Pancreas (tissue), 10 donors: Measurements from ENCODE around the gene AMIGO3. TPM values are rescaled to one million over a fixed set of nuclear protein-coding genes. Genes with fewer than 3 reads are reported as not detected.
A peak's percentile ranks its signal among the peaks of the same experiment; 100 is the strongest.

Experiments used
- ATAC-seq, 4 donors: fragments of 200-7000 bp; cut with Tn5 transposase; one replicate each; pipeline versions ENCODE4 v1.8.0 to v1.9.1; 2020; ENCODE audit warnings: mild to moderate bottlenecking in 4 of 4, moderate library complexity in 4 of 4
- DNase-seq, 6 donors: peaks; one replicate each; pipeline ENCODE4 v3.0.0-alpha.2; 2020
- FAIRE-seq: peaks from 2 replicates; lab custom pipeline; 2012; peaks lifted over from hg19 to GRCh38; lab: Jason Lieb, UNC
- H3K27ac ChIP-seq, 4 donors: fragments of 200-600 bp; sonication (generic); 1 replicate in 3 of 4; 2 replicates in 1 of 4; pipeline versions ENCODE4 v1.5.0 to v1.8.0; 2020
- H3K27me3 ChIP-seq, 4 donors: fragments of 200-600 bp; one replicate each; pipeline ENCODE4 v1.8.0; 2021
- H3K36me3 ChIP-seq, 3 donors: fragments of 200-600 bp; sonication (generic) in 1 of 3; one replicate each; pipeline versions ENCODE4 v1.5.0 to v1.8.0; 2020 to 2021
- H3K4me1 ChIP-seq, 3 donors: fragments of 200-600 bp; one replicate each; pipeline ENCODE4 v1.8.0; 2021
- H3K4me3 ChIP-seq, 4 donors: fragments of 200-600 bp; sonication (generic) in 2 of 4; one replicate each; pipeline versions ENCODE4 v1.5.0 to v1.8.0; 2020 to 2021
- H3K9me3 ChIP-seq, 4 donors: fragments of 200-600 bp; one replicate each; pipeline ENCODE4 v1.8.0; 2021
- WGBS, 2 donors: extraction: QIAGEN DNeasy Blood & Tissue Kit; methylation state at CpG; one replicate each; pipeline ENCODE4 v1.1.7; 2013; 5-methylcytosine and 5-hydroxymethylcytosine counted together
- intact Hi-C, 3 donors: fragments of 100-400 bp; cut with DNase I; formaldehyde crosslinking; loops; one replicate each; pipeline versions ENCODE4 v1.11.1 to v1.14.2; 2022
- polyA plus RNA-seq, 2 donors: library from polyadenylated mRNA; stranded (reverse); fragments of 200-250 nt; gene quantifications; one replicate each; pipeline ENCODE4 v1.2.3, GENCODE V29; 2013
- total RNA-seq, 6 donors: library from RNA; stranded (reverse); fragmentation: NEBNext Ultra II Directional in 4 of 6; extraction: Animal tissue kit (Norgen Biotek cat#: 25700) in 4 of 6; gene quantifications; one replicate each; pipeline versions ENCODE4 v1.2.1 to v1.2.4, GENCODE V29; 2021 to 2023
- TF ChIP-seq, protein P1 (sequence below), 4 donors: fragments of 200-600 bp; sonication (generic) in 3 of 4; IDR thresholded peaks; one replicate each; pipeline versions ENCODE4 v1.5.0 to v1.8.0; 2021; ENCODE audit warnings: antibody characterized with exemption in 4 of 4
- donor health status: healthy with polysubstance abuse.
- donor health status: DM: no; HTN: no; CAD: no; lungs with moderate emphysema.
- donor health status: DM: no; HTN: no; CAD: no.
- donor health status: control.
- donor health status: control.
- donor health status: Bipolar disorder and iron deficiency.
- donor health status: DM: yes; HTN: yes; CAD: no.
- donor health status: DM: no; HTN: no; CAD: no.
- donor health status: DM: no; HTN: no; CAD: no.
- donor health status: DM: yes; HTN: yes; CAD: no.

Gene AMIGO3
- total and polyA plus RNA-seq, 8 donors = 3.9 to 4.0 TPM; not detected in 6

DNA sequence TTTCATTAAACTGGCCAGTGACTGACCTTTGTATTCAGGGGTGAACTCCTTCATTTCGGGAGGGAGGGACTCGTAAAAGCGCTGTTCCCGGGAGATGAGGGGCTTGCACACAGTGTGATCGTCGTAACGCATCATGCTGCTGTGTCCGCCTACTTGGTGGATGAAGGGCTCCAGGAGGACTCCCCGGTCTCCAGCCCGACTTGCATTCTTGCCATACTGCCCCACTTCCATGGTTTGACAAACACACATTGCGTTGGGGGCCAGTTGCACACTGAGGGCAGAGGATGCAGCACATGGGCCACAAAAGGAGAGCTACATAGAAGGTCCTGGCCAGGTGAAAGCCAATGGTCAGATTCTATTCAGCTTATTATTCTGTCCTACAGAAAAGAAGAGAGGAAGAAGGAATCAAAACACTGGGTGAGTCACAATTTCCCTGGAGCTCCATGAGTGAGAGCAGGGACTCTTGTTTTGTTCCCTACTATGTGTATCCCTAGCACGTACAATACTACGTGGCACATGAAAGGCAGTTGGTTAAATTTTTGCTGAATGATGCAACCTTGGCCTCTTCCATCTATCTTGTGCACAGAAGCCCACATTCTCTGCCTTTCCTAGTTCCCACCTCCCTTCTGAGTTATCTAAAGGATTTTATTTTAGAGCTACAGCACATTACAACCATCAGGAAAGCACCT lies 28.5 kb upstream of the AMIGO3 start:
- Histone ChIP-seq H3K27me3 (no peaks in the 10 kb centered on the region), H3K4me3 (no peak overlapping the region), H3K9me3 (no peaks in the 10 kb centered on the region), H3K36me3 (peaks cover 0 to 6% (median 0%) of the 10 kb centered on the region in 3 donors), H3K4me1 (peaks cover 0 to 6% (median 4%) of the 10 kb centered on the region in 3 donors), H3K27ac (no peak overlapping the region)
- intact Hi-C loops = no loop called here
- ATAC-seq (no peak), FAIRE-seq (no peak), DNase-seq (no peak)
- 89 to 92% methylated on average over 13 of the region's 13 CpGs for WGBS, 2 donors
- TF ChIP-seq, protein P1, sequence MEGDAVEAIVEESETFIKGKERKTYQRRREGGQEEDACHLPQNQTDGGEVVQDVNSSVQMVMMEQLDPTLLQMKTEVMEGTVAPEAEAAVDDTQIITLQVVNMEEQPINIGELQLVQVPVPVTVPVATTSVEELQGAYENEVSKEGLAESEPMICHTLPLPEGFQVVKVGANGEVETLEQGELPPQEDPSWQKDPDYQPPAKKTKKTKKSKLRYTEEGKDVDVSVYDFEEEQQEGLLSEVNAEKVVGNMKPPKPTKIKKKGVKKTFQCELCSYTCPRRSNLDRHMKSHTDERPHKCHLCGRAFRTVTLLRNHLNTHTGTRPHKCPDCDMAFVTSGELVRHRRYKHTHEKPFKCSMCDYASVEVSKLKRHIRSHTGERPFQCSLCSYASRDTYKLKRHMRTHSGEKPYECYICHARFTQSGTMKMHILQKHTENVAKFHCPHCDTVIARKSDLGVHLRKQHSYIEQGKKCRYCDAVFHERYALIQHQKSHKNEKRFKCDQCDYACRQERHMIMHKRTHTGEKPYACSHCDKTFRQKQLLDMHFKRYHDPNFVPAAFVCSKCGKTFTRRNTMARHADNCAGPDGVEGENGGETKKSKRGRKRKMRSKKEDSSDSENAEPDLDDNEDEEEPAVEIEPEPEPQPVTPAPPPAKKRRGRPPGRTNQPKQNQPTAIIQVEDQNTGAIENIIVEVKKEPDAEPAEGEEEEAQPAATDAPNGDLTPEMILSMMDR (IDR thresholded peaks at IDR 0.05) = no peak

GRCh38 chr3:49745986-49746385 lies 26.5 kb upstream of the AMIGO3 start:
- TF ChIP-seq, protein P1 (IDR thresholded peaks at IDR 0.05) = no peak
- DNase-seq (no peak), FAIRE-seq (no peak), ATAC-seq (peak in 1 of 4 donors; percentile 24)
- Histone ChIP-seq H3K4me3 (no peak overlapping the region), H3K27me3 (no peaks in the 10 kb centered on the region), H3K4me1 (peaks cover 0 to 6% (median 0%) of the 10 kb centered on the region in 3 donors), H3K27ac (no peak overlapping the region), H3K36me3 (peaks cover 0 to 6% (median 0%) of the 10 kb centered on the region in 3 donors), H3K9me3 (no peaks in the 10 kb centered on the region)
- 78 to 81% methylated on average over 2 of the region's 2 CpGs for WGBS, 2 donors
- intact Hi-C loops = no loop called here

DNA sequence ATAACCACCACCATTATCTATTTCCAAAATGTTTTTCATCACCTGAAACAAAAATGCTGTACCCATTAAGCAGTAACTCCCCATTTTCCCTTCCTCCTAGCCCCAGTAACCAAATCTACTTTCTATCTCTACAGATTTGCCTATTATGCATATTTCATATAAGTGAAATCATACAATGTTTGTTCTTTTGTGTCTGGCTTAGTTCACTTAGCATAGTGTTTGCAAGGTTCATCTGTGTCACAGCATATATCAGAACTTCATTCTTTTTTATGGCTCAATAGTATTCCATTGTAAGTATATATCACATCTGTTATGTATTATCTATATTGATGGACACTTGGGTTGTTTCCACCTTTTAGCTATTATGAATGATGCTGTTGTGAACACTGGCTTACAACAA lies 20.9 kb upstream of the AMIGO3 start:
- FAIRE-seq = no peak

DNA sequence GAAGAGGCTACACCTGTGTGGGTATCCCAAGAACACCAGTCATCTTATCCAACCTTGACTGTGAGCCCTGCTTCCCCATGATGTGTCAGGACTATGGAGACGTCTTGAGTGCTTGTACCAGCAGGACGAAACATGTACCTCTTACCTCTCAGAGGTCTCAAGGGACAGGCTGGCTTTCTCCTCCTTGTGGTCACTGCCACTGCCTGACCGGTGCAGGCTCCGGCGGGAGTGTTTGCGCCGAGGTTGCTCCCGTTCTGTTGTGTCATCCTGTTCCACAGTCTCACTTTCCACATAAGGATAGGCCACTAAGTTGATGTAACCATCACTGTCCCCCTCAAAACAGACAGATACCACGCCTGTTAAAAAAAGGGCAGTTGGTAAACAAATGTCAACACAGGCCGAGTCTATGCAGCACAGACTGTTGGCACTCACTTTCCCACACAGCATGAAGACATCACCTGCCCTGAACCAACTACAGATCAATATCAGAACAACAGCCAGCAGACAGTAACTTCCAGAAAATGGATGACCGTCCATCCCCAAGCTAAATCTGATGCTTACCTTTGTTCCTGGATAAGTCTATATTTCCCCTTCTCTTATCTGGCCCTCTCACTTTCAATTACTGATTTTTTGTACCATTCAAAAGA lies 18.7 kb upstream of the AMIGO3 start:
- no peaks in the 10 kb centered on the region for H3K9me3 ChIP-seq
- H3K4me3 ChIP-seq = no peak overlapping the region
- 91 to 94% methylated on average over 11 of the region's 11 CpGs for WGBS, 2 donors
- no peaks in the 10 kb centered on the region for H3K27me3 ChIP-seq
- H3K4me1 ChIP-seq = no peaks in the 10 kb centered on the region
- DNase-seq (no peak), ATAC-seq (no peak), FAIRE-seq (no peak)
- peaks cover 4 to 26% (median 9%) of the 10 kb centered on the region in 3 donors for H3K36me3 ChIP-seq
- intact Hi-C loops = no loop called here
- H3K27ac ChIP-seq = no peak overlapping the region
- TF ChIP-seq, protein P1 (IDR thresholded peaks at IDR 0.05) = no peak

More for the DNA sequence above, 20.9 kb upstream of the AMIGO3 start:
- H3K4me1 ChIP-seq = no peaks in the 10 kb centered on the region
- H3K36me3 ChIP-seq = peaks cover 4 to 21% (median 9%) of the 10 kb centered on the region in 3 donors
- intact Hi-C loops = no loop called here
- H3K27ac ChIP-seq = no peak overlapping the region
- no peak overlapping the region for H3K4me3 ChIP-seq
- no peaks in the 10 kb centered on the region for H3K27me3 ChIP-seq
- H3K9me3 ChIP-seq = no peaks in the 10 kb centered on the region
- DNase-seq = no peak
- TF ChIP-seq, protein P1 (IDR thresholded peaks at IDR 0.05) = no peak
- ATAC-seq = no peak

DNA sequence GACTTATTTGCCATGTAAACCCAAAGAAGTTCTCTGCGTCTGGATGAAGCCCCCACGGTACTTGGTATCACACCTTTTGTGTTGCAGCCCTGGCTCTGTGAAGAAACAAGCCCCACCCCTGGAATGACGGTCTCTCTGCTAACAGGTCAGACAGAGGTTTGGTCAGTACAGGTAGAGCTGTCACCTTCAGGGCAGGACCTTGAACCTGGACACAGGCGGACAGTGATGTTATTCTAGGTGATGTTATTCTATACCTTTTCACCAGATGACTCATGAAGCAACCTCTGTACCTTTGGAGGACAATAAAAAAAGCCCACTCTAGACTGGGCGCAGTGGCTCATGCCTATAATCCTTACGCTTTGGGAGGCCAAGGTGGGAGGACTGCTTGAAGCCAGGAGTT lies 15.3 kb upstream of the AMIGO3 start:
- ATAC-seq = peak in 1 of 4 donors; percentile 20
- TF ChIP-seq, protein P1 (IDR thresholded peaks at IDR 0.05) = no peak

More for the DNA sequence above, 15.3 kb upstream of the AMIGO3 start:
- H3K4me1 ChIP-seq = no peaks in the 10 kb centered on the region
- intact Hi-C loops = no loop called here
- 93 to 94% methylated on average over 6 of the region's 6 CpGs for WGBS, 2 donors
- no peak overlapping the region for H3K4me3 ChIP-seq
- no peaks in the 10 kb centered on the region for H3K9me3 ChIP-seq
- H3K36me3 ChIP-seq = peaks cover 4 to 50% (median 12%) of the 10 kb centered on the region in 3 donors
- DNase-seq = no peak
- no peak overlapping the region for H3K27ac ChIP-seq
- H3K27me3 ChIP-seq = no peaks in the 10 kb centered on the region
- no peak for FAIRE-seq
